GM12878 (cell line): ENCODE data around the gene OTC. TPM values are rescaled to one million over a fixed set of nuclear protein-coding genes. Genes with fewer than 3 reads are reported as not detected.

Experiments
- ATAC-seq: fragments of 200-7000 bp; cut with Tn5 transposase; 3 replicates; pipeline ENCODE4 v1.9.1; 2020; ENCODE audit warnings: mild to moderate bottlenecking, moderate library complexity
- BruUV-seq: library from RNA; stranded (reverse); fragments of 400-500 nt; replicated peaks from 2 replicates; lab custom pipeline; 2021; lab: Mats Ljungman, UMichigan
- CTCF ChIA-PET: fragments of 300-600 bp; sonication (Branson Sonifier 250); formaldehyde crosslinking; extraction: SDS; loops from one replicate; lab custom pipeline; 2021; ENCODE audit warnings: inconsistent platforms; lab: Yijun Ruan, JAX
- POLR2A ChIA-PET: fragments of 350-600 bp; formaldehyde crosslinking; extraction: SDS; loops from one replicate; lab custom pipeline; 2021; ENCODE audit warnings: inconsistent platforms; lab: Charles Lee
- RAD21 ChIA-PET: fragments of 300-600 bp; sonication (Branson Sonifier 250); formaldehyde crosslinking; loops from one replicate; lab custom pipeline; 2023; ENCODE audit warnings: antibody characterized with exemption; ENCODE audit not compliant: unreplicated experiment; lab: Charles Lee
- SMC1A ChIA-PET: fragments of 300-600 bp; sonication (Branson Sonifier 250); formaldehyde crosslinking; loops from one replicate; lab custom pipeline; 2023; ENCODE audit not compliant: unreplicated experiment, uncharacterized antibody; lab: Charles Lee
- DNase-seq: peaks from one replicate; pipeline ENCODE4 v3.0.0-alpha.2; 2011; ENCODE audit warnings: low read depth, low spot score
- FAIRE-seq: peaks from 3 replicates; lab custom pipeline; 2011; peaks lifted over from hg19 to GRCh38; lab: Jason Lieb, UNC
- H2AFZ ChIP-seq: 2 replicates; pipeline ENCODE4 v1.6.0; 2011; ENCODE audit warnings: low read depth, low read length, control low read depth; ENCODE audit not compliant: control insufficient read depth
- H3K27ac ChIP-seq: 2 replicates; pipeline ENCODE4 v1.5.1; 2011; ENCODE audit warnings: control low read depth; ENCODE audit not compliant: control insufficient read depth, insufficient read depth
- H3K27me3 ChIP-seq, 2 experiments: replicated peaks in 1 of 2; 2 replicates each; pipeline versions ENCODE4 v1.6.0 to v1.6.1; 2011; ENCODE audit warnings: low read length in 1 of 2; ENCODE audit not compliant: control insufficient read depth in 2 of 2, insufficient read depth in 2 of 2
- H3K36me3 ChIP-seq, 2 experiments: 2 replicates each; pipeline ENCODE4 v1.5.1; 2011; ENCODE audit warnings: low read length in 1 of 2; ENCODE audit not compliant: control insufficient read depth in 2 of 2, insufficient read depth in 2 of 2
- H3K4me1 ChIP-seq: 2 replicates; pipeline ENCODE4 v1.6.1; 2011; ENCODE audit warnings: mild to moderate bottlenecking, low read length, moderate library complexity, mixed read lengths; ENCODE audit not compliant: control insufficient read depth, insufficient read depth
- H3K4me2 ChIP-seq: 2 replicates; pipeline ENCODE4 v1.6.0; 2011; ENCODE audit warnings: control low read depth; ENCODE audit not compliant: control insufficient read depth, insufficient read depth
- H3K4me3 ChIP-seq: fragments of 200-600 bp; sonication (generic); 2 replicates; pipeline ENCODE4 v1.5.1; 2016
- H3K79me2 ChIP-seq: 2 replicates; pipeline ENCODE4 v1.6.0; 2011; ENCODE audit warnings: low read length; ENCODE audit not compliant: control insufficient read depth, insufficient read depth
- H3K9ac ChIP-seq: 2 replicates; pipeline ENCODE4 v1.8.0; 2011; ENCODE audit warnings: low read length, control low read depth, mixed read lengths; ENCODE audit not compliant: control insufficient read depth, insufficient read depth
- H3K9me3 ChIP-seq: replicated peaks from 3 replicates; pipeline ENCODE4 v1.5.1; 2011; ENCODE audit warnings: mild to moderate bottlenecking, low read length; ENCODE audit not compliant: control insufficient read depth, insufficient read depth
- H4K20me1 ChIP-seq: 2 replicates; pipeline ENCODE4 v1.6.0; 2011; ENCODE audit not compliant: control insufficient read depth, insufficient read depth
- EP300 ChIP-seq, 2 experiments: fragments of 150-350 bp in 1 of 2; IDR thresholded peaks; 2 replicates each; pipeline ENCODE4 v1.6.1; 2011 to 2012; ENCODE audit warnings: low read depth in 2 of 2, low read length in 2 of 2, borderline replicate concordance in 1 of 2, improper control_type of control experiment in 1 of 2, inconsistent platforms in 1 of 2; ENCODE audit not compliant: control insufficient read depth in 1 of 2
- IRF4 ChIP-seq: IDR thresholded peaks from 2 replicates; pipeline ENCODE4 v1.6.1; 2011; ENCODE audit warnings: low read depth, low read length
- SPI1 ChIP-seq: IDR thresholded peaks from 2 replicates; pipeline ENCODE4 v1.6.1; 2011; ENCODE audit warnings: low read depth, mild to moderate bottlenecking, low read length, moderate library complexity, borderline replicate concordance; ENCODE audit not compliant: insufficient read depth
- WGBS: methylation state at CpG from one replicate; pipeline ENCODE4 v1.1.6; 2016; ENCODE audit warnings: low lambda C conversion rate; ENCODE audit not compliant: insufficient replicate concordance, insufficient coverage; ENCODE audit errors: missing lambda C conversion rate; 5-methylcytosine and 5-hydroxymethylcytosine counted together
- in situ Hi-C: fragments of 300-500 bp; cut with MboI; formaldehyde crosslinking; loops from 9 replicates; pipeline ENCODE4 v1.14.3; 2018; ENCODE audit warnings: mixed read lengths
- intact Hi-C: fragments of 100-400 bp; cut with micrococcal nuclease; formaldehyde crosslinking; loops from one replicate; pipeline ENCODE4 v1.14.2; 2022; ENCODE audit not compliant: unreplicated experiment
- polyA plus RNA-seq, 11 experiments: library from polyadenylated mRNA; depleted of rRNA in 4 of 11; unstranded in 6 of 11; stranded (reverse) in 5 of 11; fragments of >200 nt; fragmentation: Nextera tagmentation in 4 of 11; fragmentation: Illumina TruSeq in 1 of 11; extraction: Ambion mirVana in 4 of 11; extraction: Trizol in 1 of 11; gene quantifications; 1 replicate in 1 of 11; 2 replicates in 10 of 11; pipeline versions ENCODE4 v1.2.1 to v1.2.3, GENCODE V29; 2011 to 2016; ENCODE audit warnings: inconsistent platforms in 2 of 11, missing spikeins in 2 of 11, low read depth in 1 of 11
- total RNA-seq, 4 experiments: library from RNA; depleted of rRNA in 3 of 4; stranded (reverse); fragments of >200 nt in 3 of 4; fragmentation: Illumina TruSeq in 1 of 4; extraction: Trizol in 1 of 4; gene quantifications; 2 replicates each; pipeline versions ENCODE4 v1.2.1 to v1.2.3, GENCODE V29; 2013 to 2021
- TF ChIP-seq, protein P1 (sequence below): IDR thresholded peaks from 2 replicates; pipeline ENCODE4 v1.6.1; 2011; ENCODE audit warnings: low read depth, low read length, improper control_type of control experiment, borderline replicate concordance
- TF ChIP-seq, protein P2 (sequence below): IDR thresholded peaks from 2 replicates; pipeline ENCODE4 v1.6.1; 2011; ENCODE audit warnings: low read depth, mild to moderate bottlenecking, low read length, moderate library complexity, borderline replicate concordance; ENCODE audit errors: extremely low read depth
- TF ChIP-seq, protein P3 (sequence below): fragments of 450-650 bp; IDR thresholded peaks from 2 replicates; pipeline ENCODE4 v1.6.1; 2016; ENCODE audit warnings: mild to moderate bottlenecking, moderate library complexity, borderline replicate concordance
- TF ChIP-seq, protein P4 (sequence below): IDR thresholded peaks from 2 replicates; pipeline ENCODE4 v1.6.1; 2012; ENCODE audit warnings: low read depth, low read length, improper control_type of control experiment

OTC gene
- total and polyA plus RNA-seq, 10 of the 15 experiments (the other 5 are each of a cell fraction or from before 2014, with no cell fraction given), result not detected

DNA sequence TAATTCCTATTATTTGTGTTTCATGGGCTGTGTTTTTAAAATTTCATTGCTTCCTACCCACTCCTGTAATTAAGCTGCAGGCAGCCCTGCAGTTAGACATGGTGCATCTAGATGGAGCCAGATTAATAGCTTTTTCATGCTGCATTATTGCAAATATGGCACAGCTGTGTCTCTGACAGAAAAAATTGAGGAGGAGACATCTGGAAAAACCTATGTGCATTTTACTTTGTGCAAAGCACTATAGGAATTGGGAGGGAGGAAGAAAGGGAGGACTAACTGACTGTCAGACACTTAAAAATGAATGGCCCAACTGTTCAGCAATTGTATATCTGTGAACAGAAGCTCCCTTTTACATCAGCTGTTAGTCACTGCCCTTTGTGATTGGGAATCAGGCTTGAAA lies 17.0 kb upstream of the OTC start (continued):
- TF ChIP-seq, protein P1, sequence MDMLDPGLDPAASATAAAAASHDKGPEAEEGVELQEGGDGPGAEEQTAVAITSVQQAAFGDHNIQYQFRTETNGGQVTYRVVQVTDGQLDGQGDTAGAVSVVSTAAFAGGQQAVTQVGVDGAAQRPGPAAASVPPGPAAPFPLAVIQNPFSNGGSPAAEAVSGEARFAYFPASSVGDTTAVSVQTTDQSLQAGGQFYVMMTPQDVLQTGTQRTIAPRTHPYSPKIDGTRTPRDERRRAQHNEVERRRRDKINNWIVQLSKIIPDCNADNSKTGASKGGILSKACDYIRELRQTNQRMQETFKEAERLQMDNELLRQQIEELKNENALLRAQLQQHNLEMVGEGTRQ, result no peak

DNA sequence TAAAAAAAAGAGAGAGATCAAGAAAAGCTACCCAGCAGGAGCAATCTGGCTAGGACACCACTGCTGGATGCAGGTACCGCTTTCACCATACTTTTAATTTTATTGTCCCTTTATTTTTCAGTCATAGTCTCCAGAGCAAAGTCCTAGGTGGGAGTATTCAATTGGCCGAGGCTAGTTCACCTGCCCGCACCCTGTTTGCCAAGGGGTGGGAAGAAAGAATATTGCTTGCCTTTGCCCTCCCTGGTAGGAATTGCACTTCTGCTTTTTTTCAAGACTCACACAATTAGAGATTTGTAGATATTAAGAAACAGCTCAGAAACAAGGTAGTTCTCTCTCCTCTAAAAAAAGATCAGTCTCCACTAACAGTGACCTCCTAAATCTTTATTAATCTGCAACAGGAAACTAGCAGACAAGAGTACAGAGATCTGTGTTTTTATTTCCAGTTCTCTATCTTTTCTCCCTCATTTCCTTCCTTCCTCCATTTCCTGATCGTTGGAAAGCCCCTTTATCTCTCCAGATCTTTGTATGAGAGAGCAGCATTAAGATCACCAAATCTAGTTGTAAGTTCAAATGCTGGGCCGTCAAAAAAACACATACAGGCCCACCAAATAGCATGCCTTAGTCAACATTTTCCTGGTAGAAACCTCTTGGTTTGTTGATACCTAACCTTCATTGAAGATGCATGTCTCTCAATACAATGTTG lies 15.7 kb upstream of the OTC start:
- no peak for ATAC-seq
- ChIA-PET SMC1A (no interaction called here), POLR2A (interaction anchor here (0.6 kb wide), 1 partner anchor 78 kb away, joined by 3 read pairs; no protein-coding TSS in a partner anchor), RAD21 (interaction anchor here (1.2 kb wide), 1 partner anchor 10 kb away, joined by 4 read pairs; the partner anchor contains the start of gene RPGR), CTCF (interaction anchor here (1.2 kb wide), 1 partner anchor 16 kb away, joined by 3 read pairs; the partner anchor contains the start of gene OTC)
- 42% methylated on average over 5 of the region's 5 CpGs for WGBS
- Histone ChIP-seq H3K79me2 (no peaks in the 10 kb centered on the region), H3K36me3 (no peaks in the 10 kb centered on the region), H3K27me3 (no peaks in the 10 kb centered on the region), H3K4me3 (no peak overlapping the region), H3K4me1 (no peaks in the 10 kb centered on the region), H3K27ac (no peak overlapping the region), H4K20me1 (no peaks in the 10 kb centered on the region), H3K9ac (no peak overlapping the region), H3K9me3 (no peaks in the 10 kb centered on the region), H2AFZ (no peak overlapping the region), H3K4me2 (no peak overlapping the region)
- FAIRE-seq, result no peak
- intact Hi-C loops (no loop called here), in situ Hi-C loops (no loop called here)
- DNase-seq, result no peak
- TF ChIP-seq, protein P2, sequence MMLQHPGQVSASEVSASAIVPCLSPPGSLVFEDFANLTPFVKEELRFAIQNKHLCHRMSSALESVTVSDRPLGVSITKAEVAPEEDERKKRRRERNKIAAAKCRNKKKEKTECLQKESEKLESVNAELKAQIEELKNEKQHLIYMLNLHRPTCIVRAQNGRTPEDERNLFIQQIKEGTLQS, result no peak
- TF ChIP-seq, protein P3, sequence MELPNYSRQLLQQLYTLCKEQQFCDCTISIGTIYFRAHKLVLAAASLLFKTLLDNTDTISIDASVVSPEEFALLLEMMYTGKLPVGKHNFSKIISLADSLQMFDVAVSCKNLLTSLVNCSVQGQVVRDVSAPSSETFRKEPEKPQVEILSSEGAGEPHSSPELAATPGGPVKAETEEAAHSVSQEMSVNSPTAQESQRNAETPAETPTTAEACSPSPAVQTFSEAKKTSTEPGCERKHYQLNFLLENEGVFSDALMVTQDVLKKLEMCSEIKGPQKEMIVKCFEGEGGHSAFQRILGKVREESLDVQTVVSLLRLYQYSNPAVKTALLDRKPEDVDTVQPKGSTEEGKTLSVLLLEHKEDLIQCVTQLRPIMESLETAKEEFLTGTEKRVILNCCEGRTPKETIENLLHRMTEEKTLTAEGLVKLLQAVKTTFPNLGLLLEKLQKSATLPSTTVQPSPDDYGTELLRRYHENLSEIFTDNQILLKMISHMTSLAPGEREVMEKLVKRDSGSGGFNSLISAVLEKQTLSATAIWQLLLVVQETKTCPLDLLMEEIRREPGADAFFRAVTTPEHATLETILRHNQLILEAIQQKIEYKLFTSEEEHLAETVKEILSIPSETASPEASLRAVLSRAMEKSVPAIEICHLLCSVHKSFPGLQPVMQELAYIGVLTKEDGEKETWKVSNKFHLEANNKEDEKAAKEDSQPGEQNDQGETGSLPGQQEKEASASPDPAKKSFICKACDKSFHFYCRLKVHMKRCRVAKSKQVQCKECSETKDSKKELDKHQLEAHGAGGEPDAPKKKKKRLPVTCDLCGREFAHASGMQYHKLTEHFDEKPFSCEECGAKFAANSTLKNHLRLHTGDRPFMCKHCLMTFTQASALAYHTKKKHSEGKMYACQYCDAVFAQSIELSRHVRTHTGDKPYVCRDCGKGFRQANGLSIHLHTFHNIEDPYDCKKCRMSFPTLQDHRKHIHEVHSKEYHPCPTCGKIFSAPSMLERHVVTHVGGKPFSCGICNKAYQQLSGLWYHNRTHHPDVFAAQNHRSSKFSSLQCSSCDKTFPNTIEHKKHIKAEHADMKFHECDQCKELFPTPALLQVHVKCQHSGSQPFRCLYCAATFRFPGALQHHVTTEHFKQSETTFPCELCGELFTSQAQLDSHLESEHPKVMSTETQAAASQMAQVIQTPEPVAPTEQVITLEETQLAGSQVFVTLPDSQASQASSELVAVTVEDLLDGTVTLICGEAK, result no peak
- TF ChIP-seq SPI1, result peak; percentile 63; the same call in 1 of the 2 replicates
- TF ChIP-seq EP300 (IDR thresholded peaks at IDR 0.05; ENCODE audit: borderline replicate concordance in 1 of 2, control insufficient read depth in 1 of 2, low read depth in 2 of 2, low read length in 2 of 2), result no peak
- no peak for TF ChIP-seq IRF4
- TF ChIP-seq, protein P4, sequence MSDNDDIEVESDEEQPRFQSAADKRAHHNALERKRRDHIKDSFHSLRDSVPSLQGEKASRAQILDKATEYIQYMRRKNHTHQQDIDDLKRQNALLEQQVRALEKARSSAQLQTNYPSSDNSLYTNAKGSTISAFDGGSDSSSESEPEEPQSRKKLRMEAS, result no peak
- no TSS peak for BruUV-seq
